H1 (cell line): Measurements from ENCODE around the gene PSME2. TPM values are rescaled to one million over a fixed set of nuclear protein-coding genes. Genes with fewer than 3 reads are reported as not detected.

Experiments
- CBX5 ChIP-seq: fragments of 300-800, 300-1000 bp; sonication (generic); IDR thresholded peaks from 2 replicates; pipeline ENCODE4 v1.7.1; 2016; ENCODE audit warnings: antibody characterized with exemption, low read length, low read depth
- RFX5 ChIP-seq: IDR thresholded peaks from 2 replicates; pipeline ENCODE4 v1.6.1; 2011; ENCODE audit warnings: low read depth, low read length, improper control_type of control experiment, borderline replicate concordance
- polyA plus RNA-seq, 7 experiments: library from polyadenylated mRNA; depleted of rRNA in 3 of 7; stranded (reverse) in 5 of 7; unstranded in 2 of 7; fragments of >200 nt in 5 of 7; fragments of 200-250 nt in 2 of 7; gene quantifications; 1 replicate in 5 of 7; 2 replicates in 1 of 7; 4 replicates in 1 of 7; pipeline versions ENCODE4 v1.2.1 to v1.2.3, GENCODE V29; 2011 to 2013; ENCODE audit warnings: missing spikeins in 2 of 7, mixed read lengths in 2 of 7
- total RNA-seq: library from RNA; stranded (reverse); fragmentation: NEBNext Ultra II Directional; extraction: Animal tissue kit (Norgen Biotek cat#: 25700); gene quantifications from 2 replicates; pipeline ENCODE4 v1.2.1, GENCODE V29; 2021

Gene PSME2
- total and polyA plus RNA-seq, 2 of the 8 experiments (the other 6 are each of a cell fraction or from before 2014, with no cell fraction given), result 71.8 to 111 TPM

GRCh38 chr14:24194186-24194872 is 47.9 kb upstream of the PSME2 start (continued):
- TF ChIP-seq CBX5 (no peak), RFX5 (no peak)
